Stomach (tissue), 4 donors: Measurements from ENCODE around the gene DLGAP1.

Source experiments
- POLR2A ChIP-seq, 4 donors: fragments of 450-650 bp; IDR thresholded peaks; one replicate each; pipeline ENCODE4 v1.6.1; 2016; ENCODE audit warnings: antibody characterized with exemption in 4 of 4, control low read depth in 2 of 4, mild to moderate bottlenecking in 1 of 4, moderate library complexity in 1 of 4
- POLR2AphosphoS5 ChIP-seq, 3 donors: sonication (generic); formaldehyde crosslinking; IDR thresholded peaks; one replicate each; pipeline ENCODE4 v1.6.1; 2016; ENCODE audit warnings: antibody characterized with exemption in 3 of 3
- TF ChIP-seq, protein P1 (sequence below), 7 experiments: fragments of 450-650 bp in 4 of 7; fragments of 200-600 bp in 3 of 7; sonication (generic) in 3 of 7; IDR thresholded peaks; one replicate each; pipeline ENCODE4 v1.5.1; 2016 to 2019; ENCODE audit warnings: antibody characterized with exemption in 7 of 7, control low read depth in 2 of 7, mild to moderate bottlenecking in 1 of 7

DNA sequence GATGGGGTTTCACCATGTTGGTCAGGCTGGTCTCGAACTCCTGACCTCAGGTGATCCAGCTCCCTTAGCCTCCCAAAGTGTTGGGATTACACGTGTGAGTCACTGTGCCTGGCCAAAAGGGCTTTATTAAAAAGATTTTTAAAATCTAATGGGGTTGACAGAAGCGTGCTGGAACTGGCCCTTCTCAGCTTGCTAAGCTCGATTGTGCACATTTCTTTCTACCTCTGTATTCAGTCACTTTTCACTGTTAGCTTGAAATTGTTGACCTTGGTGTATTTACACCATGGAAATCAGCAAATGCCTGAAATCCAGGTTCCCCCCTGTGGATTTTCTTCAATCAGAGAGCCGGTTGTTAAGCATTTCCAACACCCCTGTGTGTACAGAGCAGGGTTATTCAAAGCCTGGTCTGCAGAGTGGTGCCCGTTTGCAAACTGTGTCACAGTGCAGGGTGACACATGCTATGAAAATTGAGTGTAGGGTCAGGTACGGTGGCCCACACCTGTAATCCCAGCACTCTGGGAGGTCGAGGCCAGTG, 864.9 kb downstream of the DLGAP1 start:
- TF ChIP-seq POLR2A (IDR thresholded peaks at IDR 0.05) (no peak), POLR2AphosphoS5 (IDR thresholded peaks at IDR 0.05) (no peak)
- TF ChIP-seq, protein P1, sequence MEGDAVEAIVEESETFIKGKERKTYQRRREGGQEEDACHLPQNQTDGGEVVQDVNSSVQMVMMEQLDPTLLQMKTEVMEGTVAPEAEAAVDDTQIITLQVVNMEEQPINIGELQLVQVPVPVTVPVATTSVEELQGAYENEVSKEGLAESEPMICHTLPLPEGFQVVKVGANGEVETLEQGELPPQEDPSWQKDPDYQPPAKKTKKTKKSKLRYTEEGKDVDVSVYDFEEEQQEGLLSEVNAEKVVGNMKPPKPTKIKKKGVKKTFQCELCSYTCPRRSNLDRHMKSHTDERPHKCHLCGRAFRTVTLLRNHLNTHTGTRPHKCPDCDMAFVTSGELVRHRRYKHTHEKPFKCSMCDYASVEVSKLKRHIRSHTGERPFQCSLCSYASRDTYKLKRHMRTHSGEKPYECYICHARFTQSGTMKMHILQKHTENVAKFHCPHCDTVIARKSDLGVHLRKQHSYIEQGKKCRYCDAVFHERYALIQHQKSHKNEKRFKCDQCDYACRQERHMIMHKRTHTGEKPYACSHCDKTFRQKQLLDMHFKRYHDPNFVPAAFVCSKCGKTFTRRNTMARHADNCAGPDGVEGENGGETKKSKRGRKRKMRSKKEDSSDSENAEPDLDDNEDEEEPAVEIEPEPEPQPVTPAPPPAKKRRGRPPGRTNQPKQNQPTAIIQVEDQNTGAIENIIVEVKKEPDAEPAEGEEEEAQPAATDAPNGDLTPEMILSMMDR (IDR thresholded peaks at IDR 0.05) = no peak
